ENCODE measurements around the gene SPECC1L.

Gene SPECC1L

DNA sequence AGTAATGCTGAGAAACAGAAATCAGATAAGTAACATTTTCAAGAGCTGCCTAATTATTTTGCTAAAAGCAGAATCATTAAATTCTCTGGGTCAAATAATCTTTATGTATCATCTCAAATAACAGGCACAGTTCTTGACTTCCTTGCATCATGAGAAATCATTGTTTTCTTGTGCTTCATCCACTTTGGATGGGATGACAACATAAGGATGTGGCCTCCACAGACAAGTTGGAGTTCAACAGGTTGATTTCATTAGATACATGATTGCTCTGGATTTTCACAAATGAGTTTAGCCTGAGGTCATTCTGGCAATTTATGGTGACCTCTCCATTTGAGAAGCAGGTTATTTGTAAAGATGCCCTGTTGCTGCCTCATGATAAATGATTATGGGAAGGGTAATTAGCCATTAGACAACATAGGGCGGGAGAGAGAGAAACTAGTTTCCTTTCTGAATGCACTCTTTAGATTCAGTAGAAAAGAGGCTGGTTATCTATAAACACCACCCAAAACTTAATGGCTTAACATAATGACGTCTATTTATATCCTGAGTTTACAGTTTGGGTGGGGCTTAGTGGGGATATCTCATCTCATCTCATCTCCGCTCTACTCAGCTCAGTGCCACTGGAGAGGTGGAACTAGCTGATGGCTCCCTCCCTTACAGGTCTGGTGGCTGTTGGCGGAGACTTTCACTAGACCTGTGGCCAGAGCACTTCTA is 121.7 kb downstream of the SPECC1L start:
- no peak for DNase-seq (ENCODE audit: extremely low read depth, low read depth)
- TF ChIP-seq, protein P1, sequence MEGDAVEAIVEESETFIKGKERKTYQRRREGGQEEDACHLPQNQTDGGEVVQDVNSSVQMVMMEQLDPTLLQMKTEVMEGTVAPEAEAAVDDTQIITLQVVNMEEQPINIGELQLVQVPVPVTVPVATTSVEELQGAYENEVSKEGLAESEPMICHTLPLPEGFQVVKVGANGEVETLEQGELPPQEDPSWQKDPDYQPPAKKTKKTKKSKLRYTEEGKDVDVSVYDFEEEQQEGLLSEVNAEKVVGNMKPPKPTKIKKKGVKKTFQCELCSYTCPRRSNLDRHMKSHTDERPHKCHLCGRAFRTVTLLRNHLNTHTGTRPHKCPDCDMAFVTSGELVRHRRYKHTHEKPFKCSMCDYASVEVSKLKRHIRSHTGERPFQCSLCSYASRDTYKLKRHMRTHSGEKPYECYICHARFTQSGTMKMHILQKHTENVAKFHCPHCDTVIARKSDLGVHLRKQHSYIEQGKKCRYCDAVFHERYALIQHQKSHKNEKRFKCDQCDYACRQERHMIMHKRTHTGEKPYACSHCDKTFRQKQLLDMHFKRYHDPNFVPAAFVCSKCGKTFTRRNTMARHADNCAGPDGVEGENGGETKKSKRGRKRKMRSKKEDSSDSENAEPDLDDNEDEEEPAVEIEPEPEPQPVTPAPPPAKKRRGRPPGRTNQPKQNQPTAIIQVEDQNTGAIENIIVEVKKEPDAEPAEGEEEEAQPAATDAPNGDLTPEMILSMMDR (IDR thresholded peaks at IDR 0.05; ENCODE audit: low read depth, low read length, missing control alignments), result no peak
- no peak overlapping the region for H3K4me3 ChIP-seq (replicated peaks; ENCODE audit: low read depth, low read length)

DNA sequence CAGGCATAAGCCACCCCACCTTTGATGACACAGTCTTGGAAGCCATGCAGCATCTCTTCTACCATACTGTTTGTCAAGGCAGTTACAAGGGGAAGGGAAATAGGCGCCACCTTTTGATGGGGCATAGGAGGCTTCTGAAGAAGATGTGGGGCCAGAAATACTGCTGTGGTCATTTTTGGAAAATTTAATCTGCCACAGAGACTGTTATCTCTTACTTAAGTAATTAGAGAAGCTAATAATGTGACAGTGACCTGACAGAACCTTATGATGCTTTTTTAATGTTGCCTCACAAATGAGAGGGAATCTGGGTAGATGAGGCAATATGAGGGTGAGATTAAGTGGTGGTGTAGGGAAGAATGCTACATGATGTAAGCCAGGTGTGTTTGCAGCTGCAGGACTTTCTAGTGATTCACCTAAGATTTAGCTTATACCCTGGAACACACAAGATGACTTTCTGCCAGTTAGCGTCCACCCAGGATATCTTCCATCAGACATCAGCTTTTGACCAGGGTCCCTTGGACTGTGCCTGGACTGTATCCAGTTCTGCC is 122.5 kb downstream of the SPECC1L start:
- DNase-seq (ENCODE audit: extremely low read depth, low read depth), result no peak
- TF ChIP-seq, protein P1 (IDR thresholded peaks at IDR 0.05; ENCODE audit: low read depth, low read length, missing control alignments), result no peak
- H3K4me3 ChIP-seq (replicated peaks; ENCODE audit: low read depth, low read length), result no peak overlapping the region

DNA sequence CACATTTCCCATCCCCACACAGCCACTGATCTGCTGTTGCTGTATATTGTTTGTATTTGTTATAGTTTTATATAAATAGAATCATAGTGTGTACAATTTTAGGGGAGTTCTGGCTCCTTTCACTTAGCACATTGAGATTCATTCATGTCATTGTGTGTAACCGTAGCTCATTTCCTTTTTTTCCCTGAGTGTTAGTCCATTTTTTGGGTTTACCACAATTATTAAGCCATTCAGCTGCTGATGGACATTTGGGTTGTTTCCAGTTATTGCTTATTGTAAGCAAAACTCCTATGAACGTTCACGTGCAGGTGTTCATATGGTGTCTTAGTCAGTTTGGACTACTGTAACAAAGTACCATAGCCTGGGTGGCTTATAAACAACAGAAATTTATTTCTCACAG is 123.2 kb downstream of the SPECC1L start:
- no peak for DNase-seq (ENCODE audit: extremely low read depth, low read depth)
- H3K4me3 ChIP-seq (replicated peaks; ENCODE audit: low read depth, low read length), result no peak overlapping the region
- TF ChIP-seq, protein P1 (IDR thresholded peaks at IDR 0.05; ENCODE audit: low read depth, low read length, missing control alignments), result no peak

DNA sequence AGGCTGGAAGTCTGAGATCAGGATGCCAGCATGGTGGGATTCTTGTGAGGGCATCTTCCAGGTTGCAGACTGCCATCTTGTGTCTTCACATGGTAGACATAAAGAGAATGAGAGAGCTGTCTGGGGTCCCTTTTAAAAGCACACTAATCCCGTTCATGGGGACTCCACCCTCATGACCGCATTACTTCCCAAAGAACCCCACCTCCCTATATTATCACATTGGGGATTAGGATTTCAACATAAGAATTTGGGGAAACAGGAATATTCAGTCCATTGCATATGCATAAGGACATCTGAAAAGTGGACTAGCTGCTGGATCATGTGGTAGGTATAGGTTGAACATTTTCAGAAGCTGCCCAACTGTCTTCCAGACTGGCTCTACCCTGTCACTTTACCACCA is 123.6 kb downstream of the SPECC1L start:
- H3K4me3 ChIP-seq (replicated peaks; ENCODE audit: low read depth, low read length), result no peak overlapping the region
- TF ChIP-seq, protein P1 (IDR thresholded peaks at IDR 0.05; ENCODE audit: low read depth, low read length, missing control alignments), result no peak
- DNase-seq (ENCODE audit: extremely low read depth, low read depth), result no peak

DNA sequence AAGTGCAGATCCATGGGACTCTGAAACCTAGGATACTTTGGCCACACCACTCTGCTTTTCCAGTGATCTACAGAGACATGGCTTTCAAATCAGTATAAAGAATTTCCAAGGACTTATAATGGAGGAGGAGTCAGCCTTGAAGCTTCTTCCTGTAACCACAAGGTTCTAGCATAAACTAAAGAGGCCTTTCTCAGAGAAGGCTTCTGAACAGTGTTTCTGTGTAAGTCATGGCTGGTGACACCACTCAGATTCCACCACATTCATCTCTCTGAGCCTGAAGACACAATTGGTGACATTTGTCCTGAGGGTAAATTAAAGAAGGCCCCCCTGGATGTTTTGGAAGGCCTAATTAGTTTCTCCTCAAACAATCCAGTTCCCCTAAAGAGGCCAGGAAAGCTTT is 127.8 kb downstream of the SPECC1L start:
- TF ChIP-seq, protein P1 (IDR thresholded peaks at IDR 0.05; ENCODE audit: low read depth, low read length, missing control alignments), result no peak
- DNase-seq (ENCODE audit: extremely low read depth, low read depth), result no peak
- H3K4me3 ChIP-seq (replicated peaks; ENCODE audit: low read depth, low read length), result no peak overlapping the region

DNA sequence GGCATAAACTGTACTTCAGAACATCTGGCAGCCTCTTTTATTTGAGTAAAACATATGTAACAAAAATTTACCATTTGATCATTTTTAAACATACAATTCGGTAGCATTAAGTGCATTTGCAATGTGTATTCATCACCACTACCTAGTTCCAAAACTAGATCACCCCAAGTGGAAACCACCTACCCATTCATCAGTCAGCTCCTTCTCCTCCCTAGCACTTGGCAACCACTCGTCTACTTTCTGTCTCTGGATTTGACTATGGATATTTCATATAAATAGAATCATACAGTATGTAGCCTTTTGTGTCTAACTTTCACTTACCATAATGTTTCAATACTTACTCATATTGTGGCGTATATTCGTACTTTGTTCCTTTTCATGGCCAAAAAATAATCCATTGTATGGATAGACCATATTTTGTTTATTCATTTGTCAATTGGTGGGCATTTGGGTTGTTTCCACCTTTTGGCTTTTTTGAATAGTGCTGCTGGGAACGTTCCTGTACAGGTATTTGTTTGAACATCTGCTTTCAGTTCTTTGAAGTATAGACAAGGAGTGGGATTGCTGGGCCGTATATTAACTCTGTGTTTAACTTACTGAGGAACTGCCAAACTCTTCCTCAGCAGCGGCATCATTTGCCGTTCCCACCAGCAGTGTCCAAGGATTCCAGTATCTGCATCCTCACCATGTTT is 129.5 kb downstream of the SPECC1L start:
- no peak for DNase-seq (ENCODE audit: extremely low read depth, low read depth)
- TF ChIP-seq, protein P1 (IDR thresholded peaks at IDR 0.05; ENCODE audit: low read depth, low read length, missing control alignments), result no peak
- no peak overlapping the region for H3K4me3 ChIP-seq (replicated peaks; ENCODE audit: low read depth, low read length)

Measured in HFF-Myc (cell line).